NCI-H446 (cell line): ENCODE data around the gene DNAJC22.

Source experiments
- DNase-seq, 2 experiments: peaks; one replicate each; lab custom pipeline; 2025; lab: John Stamatoyannopoulos, UW

Gene DNAJC22

GRCh38 chr12:49345051-49345824 is 1.4 kb upstream of the DNAJC22 start:
- peak; percentile 53 to 82 for DNase-seq

- no peak for DNase-seq
Measured at GRCh38 chr12:49345825-49346658, 646 bp upstream of the DNAJC22 start.

GRCh38 chr12:49347311-49348193 is 864 bp downstream of the DNAJC22 start:
- peak; percentile 54 to 89 for DNase-seq

GRCh38 chr12:49348781-49349180 is 2.1 kb downstream of the DNAJC22 start:
- no peak for DNase-seq

GRCh38 chr12:49349266-49349665 is 2.6 kb downstream of the DNAJC22 start:
- no peak for DNase-seq

GRCh38 chr12:49352351-49352750 is 5.7 kb downstream of the DNAJC22 start:
- DNase-seq = no peak

- DNase-seq = no peak
Measured at GRCh38 chr12:49355913-49356312, 9.2 kb downstream of the DNAJC22 start.

GRCh38 chr12:49357103-49357678 is 10.5 kb downstream of the DNAJC22 start:
- peak; percentile 42 to 61 for DNase-seq

- DNase-seq = peak; percentile 33 to 77
Measured at GRCh38 chr12:49358483-49359141, 11.9 kb downstream of the DNAJC22 start.

GRCh38 chr12:49359671-49360070 is 13.0 kb downstream of the DNAJC22 start:
- DNase-seq = no peak

GRCh38 chr12:49362077-49362476 is 15.4 kb downstream of the DNAJC22 start:
- no peak for DNase-seq

GRCh38 chr12:49364989-49365388 is 18.3 kb downstream of the DNAJC22 start:
- no peak for DNase-seq

GRCh38 chr12:49365542-49365941 is 18.9 kb downstream of the DNAJC22 start:
- DNase-seq = no peak

GRCh38 chr12:49366096-49366651 is 19.5 kb downstream of the DNAJC22 start:
- no peak for DNase-seq

GRCh38 chr12:49366652-49367380 is 20.1 kb downstream of the DNAJC22 start:
- DNase-seq = peak; percentile 81 to 96

- DNase-seq = peak in 1 of 2 experiments; percentile 39
Measured at GRCh38 chr12:49367381-49368239, 20.9 kb downstream of the DNAJC22 start, which contains the start of gene SPATS2. SPATS2 (plus strand) TSS chr12:49367462; CDS start chr12:49461013, 93,551 bp downstream.

- DNase-seq = no peak
Measured at GRCh38 chr12:49368240-49368600, 21.5 kb downstream of the DNAJC22 start.

- DNase-seq = peak in 1 of 2 experiments; percentile 40
Measured at GRCh38 chr12:49369411-49370145, 22.9 kb downstream of the DNAJC22 start.
